ENCODE results near the gene SPATA13. TPM values are rescaled to one million over a fixed set of nuclear protein-coding genes. Genes with fewer than 3 reads are reported as not detected.

SPATA13 gene
- 6.2 to 11.0 TPM (median 9.3 TPM) in 5 replicates for total RNA-seq (2022; extraction: Qiagen RNA extraction)

GRCh38 chr13:24160458-24161009 is at the start of gene SPATA13:
Gene SPATA13, plus strand, starts transcription at chr13:24160720. Its CDS starts 62,210 bp downstream, at chr13:24222930.

GRCh38 chr13:24309300-24309699 is 148.8 kb downstream of the SPATA13 start, which contains the start of gene C1QTNF9:
Gene C1QTNF9, plus strand, starts transcription at chr13:24309580. Its CDS starts 6,424 bp downstream, at chr13:24316004.

Other genes starting within 250 kb of the SPATA13 start
- gene C1QTNF9, start 148.9 kb downstream of the SPATA13 start, total RNA-seq (2022; extraction: Qiagen RNA extraction), result not detected in 5 replicates